Coronary artery (tissue), 2 donors: ENCODE results near the gene ABCF3.

Source experiments
- DNase-seq: peaks from one replicate; pipeline ENCODE4 v3.0.0-alpha.2; 2017; ENCODE audit warnings: low spot score
- H3K27ac ChIP-seq, 2 donors: fragments of 200-600 bp; sonication (generic); one replicate each; pipeline ENCODE4 v1.5.1; 2016 to 2019
- H3K4me3 ChIP-seq: fragments of 200-600 bp; sonication (generic); 2 replicates; pipeline ENCODE4 v1.5.1; 2016; ENCODE audit warnings: mild to moderate bottlenecking, moderate library complexity
- TF ChIP-seq, protein P1 (sequence below): fragments of 200-600 bp; sonication (generic); IDR thresholded peaks from one replicate; pipeline ENCODE4 v1.5.1; 2019; ENCODE audit warnings: antibody characterized with exemption

The ABCF3 gene

DNA sequence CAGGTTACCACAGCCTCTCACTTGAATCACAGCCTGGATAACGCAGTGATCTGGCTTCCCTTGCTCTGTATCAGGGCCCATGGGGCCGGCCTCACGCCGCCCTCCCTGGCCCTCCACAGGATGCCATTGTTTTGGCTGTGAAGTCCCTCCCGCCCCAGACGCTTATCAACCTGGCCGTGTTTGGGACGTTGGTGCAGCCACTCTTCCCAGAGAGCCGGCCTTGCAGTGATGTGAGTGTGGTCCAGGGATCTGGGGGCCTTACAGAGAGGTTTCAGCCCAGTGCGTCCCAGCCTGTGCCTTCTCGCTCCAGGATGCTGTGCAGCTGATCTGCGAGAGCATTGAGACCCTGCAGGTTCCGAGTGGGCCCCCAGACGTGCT, 50.0 kb downstream of the ABCF3 start:
- H3K4me3 ChIP-seq, result no peak overlapping the region
- no peak for DNase-seq
- TF ChIP-seq, protein P1, sequence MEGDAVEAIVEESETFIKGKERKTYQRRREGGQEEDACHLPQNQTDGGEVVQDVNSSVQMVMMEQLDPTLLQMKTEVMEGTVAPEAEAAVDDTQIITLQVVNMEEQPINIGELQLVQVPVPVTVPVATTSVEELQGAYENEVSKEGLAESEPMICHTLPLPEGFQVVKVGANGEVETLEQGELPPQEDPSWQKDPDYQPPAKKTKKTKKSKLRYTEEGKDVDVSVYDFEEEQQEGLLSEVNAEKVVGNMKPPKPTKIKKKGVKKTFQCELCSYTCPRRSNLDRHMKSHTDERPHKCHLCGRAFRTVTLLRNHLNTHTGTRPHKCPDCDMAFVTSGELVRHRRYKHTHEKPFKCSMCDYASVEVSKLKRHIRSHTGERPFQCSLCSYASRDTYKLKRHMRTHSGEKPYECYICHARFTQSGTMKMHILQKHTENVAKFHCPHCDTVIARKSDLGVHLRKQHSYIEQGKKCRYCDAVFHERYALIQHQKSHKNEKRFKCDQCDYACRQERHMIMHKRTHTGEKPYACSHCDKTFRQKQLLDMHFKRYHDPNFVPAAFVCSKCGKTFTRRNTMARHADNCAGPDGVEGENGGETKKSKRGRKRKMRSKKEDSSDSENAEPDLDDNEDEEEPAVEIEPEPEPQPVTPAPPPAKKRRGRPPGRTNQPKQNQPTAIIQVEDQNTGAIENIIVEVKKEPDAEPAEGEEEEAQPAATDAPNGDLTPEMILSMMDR, result no peak
- H3K27ac ChIP-seq, result no peak overlapping the region

DNA sequence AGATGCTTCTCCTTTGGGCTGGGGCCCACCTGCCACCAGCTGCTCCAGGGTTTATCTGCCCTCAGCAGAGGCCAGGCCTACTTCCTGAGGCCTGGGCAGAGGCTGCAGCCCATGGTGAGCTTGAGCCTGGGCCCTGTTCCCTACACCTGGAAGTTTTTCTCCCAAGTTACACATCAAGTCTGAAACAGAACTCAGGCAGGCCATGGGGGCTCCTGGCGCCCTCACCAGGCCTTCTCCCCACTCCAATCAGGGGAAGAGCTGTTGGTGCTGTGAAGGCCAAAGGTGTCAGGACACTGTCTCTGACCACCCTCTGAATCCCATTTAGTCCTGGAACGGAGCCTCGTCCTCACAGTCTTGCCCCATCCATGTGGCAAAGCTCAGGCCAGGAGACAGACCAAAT, 50.6 kb downstream of the ABCF3 start:
- TF ChIP-seq, protein P1, result no peak
- no peak for DNase-seq
- Histone ChIP-seq H3K27ac (no peak overlapping the region), H3K4me3 (no peak overlapping the region)

DNA sequence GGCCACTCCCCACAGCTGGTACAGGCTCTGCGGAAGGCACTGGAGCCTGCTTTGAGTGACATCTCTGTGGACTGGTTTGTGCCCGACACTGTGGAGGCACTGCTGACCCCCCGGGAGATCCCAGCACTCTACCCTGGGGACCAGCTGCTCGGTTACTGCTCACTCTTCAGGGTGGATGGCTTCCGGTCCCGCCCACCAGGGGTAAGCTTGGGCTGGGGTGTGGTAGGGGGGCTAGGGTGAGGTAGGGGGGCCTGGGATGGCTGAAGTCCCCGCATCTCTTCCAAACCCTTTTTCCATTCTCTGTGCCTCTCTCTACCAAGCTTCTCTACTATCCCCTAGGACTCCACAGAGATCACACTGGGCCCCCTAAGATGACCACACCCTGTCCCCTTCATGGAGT, 51.2 kb downstream of the ABCF3 start:
- no peak overlapping the region for H3K4me3 ChIP-seq
- H3K27ac ChIP-seq, result no peak overlapping the region
- DNase-seq, result no peak
- TF ChIP-seq, protein P1, result no peak

DNA sequence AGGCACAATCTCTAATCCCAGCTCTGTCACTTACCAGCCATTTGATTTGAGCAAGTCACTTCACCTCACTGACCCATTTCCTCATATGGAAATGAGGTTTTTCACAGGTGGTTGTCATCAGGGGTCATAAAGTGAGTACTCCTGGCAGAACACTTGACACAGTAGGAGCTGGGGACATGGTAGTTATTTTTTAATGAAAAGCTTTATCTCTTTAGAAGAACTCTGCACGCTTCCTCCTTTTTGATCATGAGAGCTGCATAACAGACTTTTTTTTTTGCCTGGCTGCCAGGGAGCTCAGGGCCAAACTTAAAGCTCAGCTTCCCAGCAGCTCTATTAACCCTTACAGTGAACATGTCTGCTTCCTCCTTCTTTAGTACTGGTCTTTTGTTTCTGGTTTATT, 51.8 kb downstream of the ABCF3 start:
- TF ChIP-seq, protein P1, result no peak
- Histone ChIP-seq H3K27ac (no peak overlapping the region), H3K4me3 (no peak overlapping the region)
- no peak for DNase-seq

DNA sequence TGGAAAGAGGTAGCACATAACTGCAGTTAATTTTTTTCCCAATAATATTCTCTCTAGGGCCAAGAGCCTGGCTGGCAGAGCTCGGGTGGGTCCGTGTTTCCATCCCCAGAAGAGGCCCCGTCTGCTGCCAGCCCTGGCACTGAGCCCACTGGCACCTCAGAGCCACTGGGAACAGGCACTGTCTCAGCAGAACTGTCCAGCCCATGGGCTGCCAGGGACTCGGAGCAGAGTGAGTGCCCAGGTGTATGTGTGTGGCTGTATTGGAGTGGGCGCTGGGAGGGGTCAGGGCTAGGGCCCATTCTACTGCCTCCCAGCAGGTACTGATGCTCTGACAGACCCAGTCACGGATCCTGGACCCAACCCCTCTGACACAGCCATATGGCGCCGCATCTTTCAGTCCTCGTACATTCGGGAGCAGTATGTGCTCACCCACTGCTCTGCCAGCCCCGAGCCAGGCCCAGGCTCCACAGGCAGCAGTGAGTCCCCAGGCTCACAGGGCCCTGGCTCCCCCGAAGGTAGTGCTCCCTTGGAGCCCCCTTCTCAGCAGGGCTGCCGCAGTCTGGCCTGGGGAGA, 52.3 kb downstream of the ABCF3 start:
- no peak for DNase-seq
- Histone ChIP-seq H3K4me3 (no peak overlapping the region), H3K27ac (no peak overlapping the region)
- TF ChIP-seq, protein P1, result no peak

DNA sequence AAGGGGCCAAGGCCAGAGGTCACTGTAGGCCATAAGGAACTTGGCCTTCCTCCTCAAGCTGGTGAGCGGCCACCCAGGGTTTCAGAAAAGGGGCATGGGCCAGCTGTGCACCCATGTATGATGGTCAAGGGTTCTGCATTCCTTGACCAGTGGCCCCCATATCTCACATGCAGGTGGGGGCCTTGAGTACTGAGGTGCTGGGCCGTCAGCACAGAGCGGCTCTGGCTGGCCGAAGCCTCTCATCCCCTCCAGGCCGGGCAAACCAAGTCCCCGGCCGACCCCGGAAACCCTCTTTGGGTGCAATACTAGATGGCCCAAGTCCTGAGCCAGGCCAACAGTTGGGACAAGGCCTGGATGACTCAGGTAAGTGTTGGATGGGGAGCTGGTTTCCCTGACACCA, 53.2 kb downstream of the ABCF3 start:
- TF ChIP-seq, protein P1, result no peak
- no peak for DNase-seq
- H3K4me3 ChIP-seq, result no peak overlapping the region

DNA sequence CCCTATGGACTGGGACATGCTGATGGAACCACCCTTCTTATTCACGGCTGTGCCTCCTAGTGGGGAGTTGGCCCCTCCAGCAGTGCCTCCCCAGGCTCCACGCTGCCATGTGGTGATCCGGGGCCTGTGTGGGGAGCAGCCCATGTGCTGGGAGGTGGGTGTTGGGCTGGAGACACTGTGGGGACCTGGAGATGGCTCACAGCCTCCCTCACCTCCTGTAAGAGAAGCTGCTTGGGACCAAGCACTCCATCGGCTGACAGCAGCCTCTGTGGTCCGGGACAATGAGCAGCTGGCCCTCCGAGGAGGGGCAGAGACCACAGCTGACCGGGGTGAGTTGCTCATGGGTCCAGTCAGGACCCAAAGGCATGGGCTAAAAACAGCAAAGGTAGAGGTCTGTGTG, 53.7 kb downstream of the ABCF3 start:
- H3K27ac ChIP-seq, result no peak overlapping the region
- no peak overlapping the region for H3K4me3 ChIP-seq
- TF ChIP-seq, protein P1, result no peak
- DNase-seq, result no peak

More for the DNA sequence above, 53.2 kb downstream of the ABCF3 start:
- H3K27ac ChIP-seq, result no peak overlapping the region
